Activated B cell treated with CpG ODN at 0.5 μM for 24 hours (primary cell): ENCODE measurements around the gene ABHD17A. TPM values are rescaled to one million over a fixed set of nuclear protein-coding genes. Genes with fewer than 3 reads are reported as not detected.

Experiments
- ATAC-seq: fragments of 200-7000 bp; cut with Tn5 transposase; one replicate; pipeline ENCODE4 v1.10.0; 2021; ENCODE audit warnings: low read depth, mild to moderate bottlenecking, moderate library complexity
- CTCF ChIA-PET: fragments of 350-600 bp; sonication (Branson Sonifier 250); formaldehyde crosslinking; loops from one replicate; lab custom pipeline; 2021; ENCODE audit warnings: antibody characterized with exemption; lab: Charles Lee
- POLR2A ChIA-PET: fragments of 350-600 bp; sonication (Branson Sonifier 250); formaldehyde crosslinking; loops from one replicate; lab custom pipeline; 2021; ENCODE audit warnings: antibody characterized with exemption; lab: Charles Lee
- DNase-seq: peaks from one replicate; pipeline ENCODE4 v3.0.0; 2022
- H3K27ac Mint-ChIP-seq: one replicate; pipeline ENCODE4 v1.8.0; 2020; ENCODE audit warnings: mixed read lengths
- H3K27me3 Mint-ChIP-seq: one replicate; pipeline ENCODE4 v1.8.0; 2021; ENCODE audit warnings: mixed read lengths
- H3K36me3 Mint-ChIP-seq: one replicate; pipeline ENCODE4 v1.8.0; 2021; ENCODE audit warnings: low read depth, mixed read lengths
- H3K4me1 Mint-ChIP-seq: one replicate; pipeline ENCODE4 v1.8.0; 2021; ENCODE audit warnings: mixed read lengths
- H3K4me3 Mint-ChIP-seq: one replicate; pipeline ENCODE4 v1.8.0; 2020; ENCODE audit warnings: mild to moderate bottlenecking, mixed read lengths
- H3K9me3 Mint-ChIP-seq: one replicate; pipeline ENCODE4 v1.8.0; 2020; ENCODE audit warnings: mixed read lengths
- intact Hi-C: fragments of 100-400 bp; cut with micrococcal nuclease; formaldehyde crosslinking; loops from one replicate; pipeline ENCODE4 v1.15.1; 2024
- total RNA-seq: library from RNA; stranded (reverse); gene quantifications from 2 replicates; pipeline ENCODE4 v1.2.3, GENCODE V29; 2022
- TF ChIP-seq, protein P1 (sequence below): fragments of 200-600 bp; IDR thresholded peaks from one replicate; pipeline ENCODE4 v1.8.0; 2022; ENCODE audit warnings: antibody characterized with exemption, mild to moderate bottlenecking

ABHD17A gene
- total RNA-seq, 1 donor from 2014 or later = 64.3 TPM

DNA sequence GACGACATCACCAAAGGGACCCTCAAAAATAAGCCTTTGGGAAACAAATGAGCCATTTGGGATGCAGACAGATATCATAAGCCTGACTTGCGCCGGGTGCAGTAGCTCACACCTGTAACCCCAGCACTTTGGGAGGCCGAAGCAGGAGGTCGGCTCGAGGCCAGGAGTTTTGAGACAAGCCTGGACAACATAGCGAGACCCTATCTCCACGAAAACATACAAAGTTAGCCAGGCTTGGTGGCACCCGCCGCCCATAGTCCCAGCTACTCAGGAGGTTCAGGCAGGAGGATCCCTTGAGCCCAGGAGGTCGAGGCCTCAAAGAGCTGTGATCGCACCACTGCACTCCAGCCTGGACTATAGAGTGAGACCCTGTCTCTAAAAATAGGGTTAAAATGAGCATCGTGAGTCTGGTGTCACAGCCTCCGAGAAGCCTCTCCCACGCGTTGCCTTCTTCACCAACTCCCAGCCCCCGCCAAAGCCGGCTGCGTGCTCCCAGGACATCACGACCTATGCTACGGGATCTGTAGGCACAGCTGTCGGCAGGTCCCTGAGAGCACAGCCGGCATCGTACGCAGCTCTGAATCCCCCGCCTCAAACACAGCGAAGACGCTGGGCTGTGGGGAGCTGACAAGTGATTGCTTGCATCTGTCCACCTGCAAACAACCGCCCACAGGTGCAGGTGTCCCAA lies 38.6 kb downstream of the ABHD17A start:
- CTCF ChIA-PET = no interaction called here

DNA sequence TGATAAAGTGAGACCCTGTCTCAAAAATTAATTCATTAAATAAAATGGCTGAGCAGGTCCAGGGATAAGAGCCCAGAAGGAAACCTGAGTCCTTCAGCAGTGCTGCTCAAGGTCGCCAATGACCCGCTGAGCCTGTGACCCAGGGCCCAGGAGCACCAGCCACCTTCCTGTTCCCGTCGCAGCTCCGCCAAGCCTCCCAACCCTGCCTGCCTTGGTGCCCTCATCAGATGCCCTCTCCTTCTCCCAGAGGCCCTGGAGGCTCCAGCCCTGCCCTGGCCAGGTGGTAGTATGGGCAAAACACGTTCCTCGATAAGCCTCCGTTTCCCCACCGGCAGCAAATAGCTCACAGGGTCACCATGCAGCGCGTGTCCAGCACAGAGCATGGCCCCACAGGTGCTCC lies 39.7 kb downstream of the ABHD17A start:
- Mint-ChIP-seq H3K4me1 (peaks cover 72% of the 10 kb centered on the region), H3K4me3 (no peak overlapping the region), H3K9me3 (no peaks in the 10 kb centered on the region), H3K27me3 (no peaks in the 10 kb centered on the region), H3K36me3 (peaks cover 21% of the 10 kb centered on the region), H3K27ac (no peak overlapping the region)
- ChIA-PET CTCF (no interaction called here), POLR2A (interaction anchor here (0.6 kb wide), 2 partner anchors 20 to 343 kb away, joined by 3 to 5 read pairs; no protein-coding TSS in a partner anchor)
- no peak for DNase-seq
- no peak for ATAC-seq
- TF ChIP-seq, protein P1, sequence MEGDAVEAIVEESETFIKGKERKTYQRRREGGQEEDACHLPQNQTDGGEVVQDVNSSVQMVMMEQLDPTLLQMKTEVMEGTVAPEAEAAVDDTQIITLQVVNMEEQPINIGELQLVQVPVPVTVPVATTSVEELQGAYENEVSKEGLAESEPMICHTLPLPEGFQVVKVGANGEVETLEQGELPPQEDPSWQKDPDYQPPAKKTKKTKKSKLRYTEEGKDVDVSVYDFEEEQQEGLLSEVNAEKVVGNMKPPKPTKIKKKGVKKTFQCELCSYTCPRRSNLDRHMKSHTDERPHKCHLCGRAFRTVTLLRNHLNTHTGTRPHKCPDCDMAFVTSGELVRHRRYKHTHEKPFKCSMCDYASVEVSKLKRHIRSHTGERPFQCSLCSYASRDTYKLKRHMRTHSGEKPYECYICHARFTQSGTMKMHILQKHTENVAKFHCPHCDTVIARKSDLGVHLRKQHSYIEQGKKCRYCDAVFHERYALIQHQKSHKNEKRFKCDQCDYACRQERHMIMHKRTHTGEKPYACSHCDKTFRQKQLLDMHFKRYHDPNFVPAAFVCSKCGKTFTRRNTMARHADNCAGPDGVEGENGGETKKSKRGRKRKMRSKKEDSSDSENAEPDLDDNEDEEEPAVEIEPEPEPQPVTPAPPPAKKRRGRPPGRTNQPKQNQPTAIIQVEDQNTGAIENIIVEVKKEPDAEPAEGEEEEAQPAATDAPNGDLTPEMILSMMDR = no peak
- intact Hi-C loops = no loop called here

More for the DNA sequence above, 38.6 kb downstream of the ABHD17A start:
- peaks cover 21% of the 10 kb centered on the region for H3K36me3 Mint-ChIP-seq
- H3K27me3 Mint-ChIP-seq = no peaks in the 10 kb centered on the region
- H3K9me3 Mint-ChIP-seq = no peaks in the 10 kb centered on the region
- H3K4me1 Mint-ChIP-seq = peaks cover 70% of the 10 kb centered on the region
- H3K4me3 Mint-ChIP-seq = peak overlapping the region; percentile 88
- TF ChIP-seq, protein P1 = no peak
- intact Hi-C loops = no loop called here
- H3K27ac Mint-ChIP-seq = peak overlapping the region; percentile 80
- ATAC-seq (no peak), DNase-seq (no peak)
- POLR2A ChIA-PET = interaction anchor here (0.6 kb wide), 1 partner anchor 344 kb away, joined by 3 read pairs; no protein-coding TSS in a partner anchor

DNA sequence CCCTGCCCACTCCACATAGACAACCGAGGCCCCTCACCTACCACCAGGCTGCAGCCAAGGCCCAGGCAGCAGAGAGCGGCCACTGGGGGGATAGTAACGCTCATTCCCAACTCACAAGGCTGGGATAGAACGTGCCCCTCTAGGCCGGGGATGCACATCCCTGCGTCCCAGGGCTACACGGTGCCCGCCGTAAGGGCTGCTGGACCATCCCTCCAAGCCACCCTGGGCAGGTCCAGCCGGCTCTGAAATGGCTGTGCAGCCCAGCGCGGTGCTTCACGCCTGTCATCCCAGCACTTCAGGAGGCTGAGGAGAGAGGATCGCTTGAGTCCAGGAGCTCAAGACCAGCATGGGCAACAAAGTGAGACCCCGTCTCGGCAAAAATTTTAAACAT lies 40.2 kb downstream of the ABHD17A start:
- peaks cover 23% of the 10 kb centered on the region for H3K36me3 Mint-ChIP-seq
- H3K27ac Mint-ChIP-seq = no peak overlapping the region
- no peak overlapping the region for H3K4me3 Mint-ChIP-seq
- H3K9me3 Mint-ChIP-seq = no peaks in the 10 kb centered on the region
- CTCF ChIA-PET = interaction anchor here (1.1 kb wide), 1 partner anchor 19 kb away, joined by 3 read pairs; no protein-coding TSS in a partner anchor
- peaks cover 74% of the 10 kb centered on the region for H3K4me1 Mint-ChIP-seq
- no peak for DNase-seq
- intact Hi-C loops = no loop called here
- TF ChIP-seq, protein P1 = no peak
- H3K27me3 Mint-ChIP-seq = no peaks in the 10 kb centered on the region
- ATAC-seq = no peak
- POLR2A ChIA-PET = interaction anchor here (0.6 kb wide), 1 partner anchor 19 kb away, joined by 5 read pairs; no protein-coding TSS in a partner anchor

DNA sequence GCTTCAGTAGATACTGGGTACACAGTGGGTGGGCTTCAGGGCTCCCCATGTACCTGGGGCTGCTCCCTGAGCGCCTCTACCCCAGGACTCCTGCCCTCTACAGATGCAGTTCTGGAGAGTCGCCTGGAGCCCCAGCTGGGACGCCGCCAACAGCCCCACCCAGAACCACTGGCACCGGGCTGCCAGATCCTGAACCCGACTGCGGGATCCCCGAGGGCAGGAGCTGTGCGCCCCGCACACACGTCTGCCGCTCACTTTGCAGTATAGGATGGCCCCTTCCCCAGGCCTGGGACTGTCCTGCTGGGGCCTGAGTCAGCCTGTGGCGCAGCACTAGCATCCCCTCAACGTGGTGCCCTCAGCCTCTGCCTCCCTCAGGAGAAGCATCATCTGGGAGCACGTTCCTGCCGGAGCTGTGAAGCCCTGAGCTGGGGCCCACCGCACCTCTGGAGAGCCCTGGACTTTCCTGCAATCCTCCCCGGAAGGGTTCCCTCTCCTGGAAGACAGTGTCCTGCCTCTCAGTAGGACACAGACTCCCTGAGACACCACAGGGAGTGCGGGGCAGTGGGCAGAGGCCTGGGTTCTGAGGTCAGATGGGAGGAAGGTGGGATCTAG lies 40.7 kb downstream of the ABHD17A start:
- Mint-ChIP-seq H3K36me3 (peaks cover 26% of the 10 kb centered on the region), H3K9me3 (no peaks in the 10 kb centered on the region), H3K4me3 (no peak overlapping the region), H3K4me1 (peaks cover 75% of the 10 kb centered on the region), H3K27me3 (no peaks in the 10 kb centered on the region), H3K27ac (no peak overlapping the region)
- ATAC-seq = no peak
- POLR2A ChIA-PET = interaction anchor here (0.6 kb wide), 1 partner anchor 19 kb away, joined by 5 read pairs; no protein-coding TSS in a partner anchor
- intact Hi-C loops = no loop called here
- no peak for DNase-seq
- CTCF ChIA-PET = interaction anchor here (1.1 kb wide), 1 partner anchor 19 kb away, joined by 3 read pairs; no protein-coding TSS in a partner anchor
- TF ChIP-seq, protein P1 = no peak
